Thoracic aorta (tissue), 2 donors: ENCODE data around the gene GAB3. TPM values are rescaled to one million over a fixed set of nuclear protein-coding genes. Genes with fewer than 3 reads are reported as not detected.

Experiments
- total RNA-seq, 2 donors: library from RNA; depleted of rRNA; stranded (reverse); fragments of >200 nt; gene quantifications; one replicate each; pipeline versions ENCODE4 v1.1.0 to v1.2.3, GENCODE V29; 2016

GAB3 gene
- total RNA-seq, 2 donors from 2014 or later = 9.2 to 10.9 TPM

Other genes with a start within 250 kb of the GAB3 start
- 10 to 100 TPM; 31.0 to 52.3 TPM for gene FAM3A, start 234.8 kb downstream of the GAB3 start, total RNA-seq
- 10 to 100 TPM; 67.3 to 70.1 TPM for gene G6PD, start 204.2 kb downstream of the GAB3 start, total RNA-seq
- 10 to 100 TPM; 25.7 to 52.8 TPM for gene IKBKG, start 203.5 kb downstream of the GAB3 start, total RNA-seq
- not detected for gene CTAG1A, start 165.9 kb downstream of the GAB3 start, total RNA-seq
- not detected for gene CTAG1B, start 131.8 kb downstream of the GAB3 start, total RNA-seq
- not detected for gene CTAG2, start 97.5 kb downstream of the GAB3 start, total RNA-seq
- 10 to 100 TPM; 14.9 to 67.2 TPM for gene DKC1, start 11.8 kb upstream of the GAB3 start, total RNA-seq
- 10 to 100 TPM; 42.5 to 49.5 TPM for gene MPP1, start 54.4 kb upstream of the GAB3 start, total RNA-seq
- not detected for gene SMIM9, start 83.6 kb upstream of the GAB3 start, total RNA-seq
- 1 to 10 TPM; 2.2 to 8.3 TPM for gene F8A1, start 135.3 kb upstream of the GAB3 start, total RNA-seq